Liver (tissue), 9 donors: ENCODE results near the gene CBX2. TPM values are rescaled to one million over a fixed set of nuclear protein-coding genes. Genes with fewer than 3 reads are reported as not detected.

Experiments
- DNase-seq: peaks from one replicate; pipeline ENCODE4 v3.0.0-alpha.2; 2017; ENCODE audit warnings: low spot score
- H3K27ac ChIP-seq, 2 donors: one replicate each; pipeline ENCODE4 v1.7.0; 2013; ENCODE audit warnings: inconsistent platforms in 2 of 2, low read length in 2 of 2, control low read depth in 1 of 2, low read depth in 1 of 2, mild to moderate bottlenecking in 1 of 2
- H3K27me3 ChIP-seq, 4 donors: one replicate each; pipeline versions ENCODE4 v1.6.1 to v1.7.0; 2013; ENCODE audit warnings: low read length in 3 of 4, inconsistent platforms in 1 of 4, mild to moderate bottlenecking in 1 of 4, moderate library complexity in 1 of 4; ENCODE audit not compliant: control insufficient read depth in 4 of 4, insufficient read depth in 4 of 4
- H3K36me3 ChIP-seq, 4 donors: one replicate each; pipeline versions ENCODE4 v1.6.1 to v1.7.0; 2013; ENCODE audit warnings: low read length in 3 of 4, mild to moderate bottlenecking in 3 of 4, low read depth in 1 of 4, moderate library complexity in 1 of 4; ENCODE audit not compliant: control insufficient read depth in 4 of 4, insufficient read depth in 3 of 4
- H3K4me1 ChIP-seq, 4 donors: one replicate each; pipeline versions ENCODE4 v1.6.1 to v1.7.0; 2013; ENCODE audit warnings: low read length in 3 of 4, mild to moderate bottlenecking in 3 of 4, moderate library complexity in 1 of 4; ENCODE audit not compliant: control insufficient read depth in 4 of 4, insufficient read depth in 4 of 4
- H3K4me3 ChIP-seq, 3 donors: one replicate each; pipeline versions ENCODE4 v1.6.1 to v1.7.0; 2013; ENCODE audit warnings: low read length in 3 of 3, control low read depth in 1 of 3, low read depth in 1 of 3, mild to moderate bottlenecking in 1 of 3
- H3K9ac ChIP-seq, 2 donors: one replicate each; pipeline ENCODE4 v1.7.0; 2013; ENCODE audit warnings: low read length in 2 of 2, mild to moderate bottlenecking in 2 of 2, moderate library complexity in 2 of 2, control low read depth in 1 of 2, low read depth in 1 of 2
- H3K9me3 ChIP-seq, 4 donors: one replicate each; pipeline versions ENCODE4 v1.6.1 to v1.7.0; 2013; ENCODE audit warnings: low read length in 3 of 4; ENCODE audit not compliant: control insufficient read depth in 4 of 4
- ATF3 ChIP-seq: IDR thresholded peaks from 2 replicates; pipeline ENCODE4 v1.6.1; 2016; ENCODE audit warnings: antibody characterized with exemption
- CTCF ChIP-seq: fragments of 150-350 bp; IDR thresholded peaks from 2 replicates; pipeline ENCODE4 v1.5.1; 2017; ENCODE audit warnings: improper control_type of control experiment, low read depth, low read length; ENCODE audit not compliant: missing input control
- EGR1 ChIP-seq, 2 donors: IDR thresholded peaks; 2 replicates each; pipeline ENCODE4 v1.6.1; 2016 to 2018; ENCODE audit warnings: antibody characterized with exemption in 2 of 2, low read depth in 2 of 2
- FOXA2 ChIP-seq: IDR thresholded peaks from 2 replicates; pipeline ENCODE4 v1.6.1; 2016; ENCODE audit warnings: antibody characterized with exemption
- GABPA ChIP-seq, 2 donors: IDR thresholded peaks in 1 of 2; conservative IDR thresholded peaks in 1 of 2; 2 replicates each; pipeline ENCODE4 v1.6.1; 2016; ENCODE audit warnings: antibody characterized with exemption in 2 of 2, mild to moderate bottlenecking in 1 of 2, moderate library complexity in 1 of 2
- HNF4A ChIP-seq, 2 donors: conservative IDR thresholded peaks; 2 replicates each; pipeline ENCODE4 v1.6.1; 2016; ENCODE audit warnings: antibody characterized with exemption in 2 of 2, mild to moderate bottlenecking in 2 of 2
- HNF4G ChIP-seq: IDR thresholded peaks from 2 replicates; pipeline ENCODE4 v1.6.1; 2016; ENCODE audit warnings: antibody characterized with exemption
- JUND ChIP-seq, 2 donors: IDR thresholded peaks; 2 replicates each; pipeline ENCODE4 v1.6.1; 2016; ENCODE audit warnings: antibody characterized with exemption in 2 of 2
- MAX ChIP-seq: IDR thresholded peaks from 2 replicates; pipeline ENCODE4 v1.6.1; 2016; ENCODE audit warnings: antibody characterized with exemption
- NR2F2 ChIP-seq: IDR thresholded peaks from 2 replicates; pipeline ENCODE4 v1.6.1; 2016; ENCODE audit warnings: antibody characterized with exemption
- RAD21 ChIP-seq, 2 donors: IDR thresholded peaks; 2 replicates each; pipeline ENCODE4 v1.6.1; 2016; ENCODE audit warnings: antibody characterized with exemption in 2 of 2, mild to moderate bottlenecking in 2 of 2
- REST ChIP-seq: IDR thresholded peaks from 2 replicates; pipeline ENCODE4 v1.6.1; 2016; ENCODE audit warnings: antibody characterized with exemption, mild to moderate bottlenecking
- RXRA ChIP-seq, 2 donors: IDR thresholded peaks; 2 replicates each; pipeline ENCODE4 v1.6.1; 2017 to 2018; ENCODE audit warnings: antibody characterized with exemption in 2 of 2, mild to moderate bottlenecking in 1 of 2
- SP1 ChIP-seq: IDR thresholded peaks from 2 replicates; pipeline ENCODE4 v1.6.1; 2018; ENCODE audit warnings: antibody characterized with exemption, mild to moderate bottlenecking
- TAF1 ChIP-seq: conservative IDR thresholded peaks from 2 replicates; pipeline ENCODE4 v1.6.1; 2016; ENCODE audit warnings: antibody characterized with exemption, mild to moderate bottlenecking
- YY1 ChIP-seq: IDR thresholded peaks from 2 replicates; pipeline ENCODE4 v1.6.1; 2016; ENCODE audit warnings: antibody characterized with exemption, mild to moderate bottlenecking
- ZBTB33 ChIP-seq: IDR thresholded peaks from 2 replicates; pipeline ENCODE4 v1.6.1; 2016; ENCODE audit warnings: antibody characterized with exemption
- WGBS: extraction: QIAGEN DNeasy Blood & Tissue Kit; methylation state at CpG from one replicate; pipeline ENCODE4 v1.1.7; 2013; 5-methylcytosine and 5-hydroxymethylcytosine counted together
- polyA plus RNA-seq, 2 donors: library from polyadenylated mRNA; stranded (reverse) in 1 of 2; unstranded in 1 of 2; fragments of 200-250 nt in 1 of 2; fragments of >200 nt in 1 of 2; fragmentation: Nextera tagmentation in 1 of 2; extraction: Ambion mirVana in 1 of 2; gene quantifications; one replicate each; pipeline versions ENCODE4 v1.2.1 to v1.2.3, GENCODE V29; 2013 to 2015
- total RNA-seq, 2 donors: library from RNA; depleted of rRNA; stranded (reverse); fragments of >200 nt; gene quantifications; one replicate each; pipeline ENCODE4 v1.2.3, GENCODE V29; 2014
- donor health status: healthy.
- donor health status: healthy.
- donor health status: healthy.
- donor health status: healthy.
- donor health status: healthy.

CBX2 gene
- total and polyA plus RNA-seq, 4 donors: 0.33 to 2.4 (median 0.53) TPM

GRCh38 chr17:79826841-79827578 lies 49.1 kb downstream of the CBX2 start:
- 90% methylated on average over 26 of the region's 26 CpGs for WGBS
- Histone ChIP-seq H3K9me3 (no peaks in the 10 kb centered on the region), H3K36me3 (no peaks in the 10 kb centered on the region), H3K27ac (no peak overlapping the region), H3K4me3 (no peak overlapping the region), H3K9ac (no peak overlapping the region), H3K27me3 (no peaks in the 10 kb centered on the region), H3K4me1 (peaks cover 6 to 14% (median 10%) of the 10 kb centered on the region in 4 donors)
- DNase-seq: no peak
- no peak for TF ChIP-seq FOXA2
- no peak for TF ChIP-seq RAD21 (IDR thresholded peaks at IDR 0.05)
- no peak for TF ChIP-seq MAX
- TF ChIP-seq HNF4G: no peak
- no peak for TF ChIP-seq ATF3
- no peak for TF ChIP-seq ZBTB33
- no peak for TF ChIP-seq TAF1
- no peak for TF ChIP-seq NR2F2
- no peak for TF ChIP-seq YY1
- TF ChIP-seq REST: no peak
- TF ChIP-seq JUND (IDR thresholded peaks at IDR 0.05): no peak
- no peak for TF ChIP-seq CTCF
- no peak for TF ChIP-seq EGR1 (IDR thresholded peaks at IDR 0.05; ENCODE audit: low read depth in 2 of 2)
- no peak for TF ChIP-seq HNF4A (conservative IDR thresholded peaks at IDR 0.05)
- TF ChIP-seq RXRA (IDR thresholded peaks at IDR 0.05): no peak

- H3K4me3 ChIP-seq: no peak overlapping the region
- no peaks in the 10 kb centered on the region for H3K9me3 ChIP-seq
- 83% methylated on average over 2 of the region's 2 CpGs for WGBS
- H3K36me3 ChIP-seq: peaks cover 0 to 2% (median 0%) of the 10 kb centered on the region in 4 donors
- peaks cover 11 to 28% (median 16%) of the 10 kb centered on the region in 4 donors for H3K4me1 ChIP-seq
- no peak overlapping the region for H3K27ac ChIP-seq
- H3K9ac ChIP-seq: no peak overlapping the region
- DNase-seq: no peak
- H3K27me3 ChIP-seq: no peaks in the 10 kb centered on the region
- TF ChIP-seq FOXA2 (no peak), SP1 (no peak), EGR1 (IDR thresholded peaks at IDR 0.05; ENCODE audit: low read depth in 2 of 2) (no peak), GABPA (IDR thresholded peaks at IDR 0.05 in 1 of 2, conservative IDR thresholded peaks at IDR 0.05 in 1 of 2) (no peak), MAX (no peak), NR2F2 (no peak), REST (no peak), JUND (IDR thresholded peaks at IDR 0.05) (no peak), TAF1 (no peak), RXRA (IDR thresholded peaks at IDR 0.05) (no peak), ZBTB33 (no peak)
Measured at GRCh38 chr17:79829004-79829403, 51.1 kb downstream of the CBX2 start.
